Lung (tissue), 12 donors: ENCODE data around the gene MFAP5. TPM values are rescaled to one million over a fixed set of nuclear protein-coding genes. Genes with fewer than 3 reads are reported as not detected.

Experiments
- ATAC-seq: fragments of 200-7000 bp; cut with Tn5 transposase; one replicate; pipeline ENCODE4 v1.9.1; 2020; ENCODE audit warnings: moderate number of reproducible peaks; ENCODE audit not compliant: insufficient read depth, low FRiP score
- DNase-seq, 3 donors: peaks; one replicate each; pipeline ENCODE4 v3.0.0-alpha.2; 2013 to 2017
- H3K27ac ChIP-seq, 2 donors: one replicate each; pipeline ENCODE4 v1.5.1; 2013; ENCODE audit warnings: mild to moderate bottlenecking in 2 of 2, moderate library complexity in 2 of 2, control low read depth in 1 of 2, inconsistent platforms in 1 of 2, low read depth in 1 of 2, low read length in 1 of 2
- H3K27me3 ChIP-seq, 3 donors: one replicate each; pipeline ENCODE4 v1.5.1; 2013; ENCODE audit warnings: low read length in 2 of 3; ENCODE audit not compliant: control insufficient read depth in 3 of 3, insufficient read depth in 3 of 3
- H3K36me3 ChIP-seq, 4 donors: one replicate each; pipeline ENCODE4 v1.5.1; 2013; ENCODE audit warnings: low read length in 4 of 4, mild to moderate bottlenecking in 1 of 4, moderate library complexity in 1 of 4; ENCODE audit not compliant: control insufficient read depth in 4 of 4, insufficient read depth in 4 of 4
- H3K4me1 ChIP-seq, 5 donors: one replicate each; pipeline ENCODE4 v1.5.1; 2013; ENCODE audit warnings: low read length in 5 of 5, mild to moderate bottlenecking in 2 of 5, moderate library complexity in 1 of 5; ENCODE audit not compliant: control insufficient read depth in 5 of 5, insufficient read depth in 5 of 5
- H3K4me3 ChIP-seq: one replicate; pipeline ENCODE4 v1.5.1; 2013; ENCODE audit warnings: mild to moderate bottlenecking, control low read depth, moderate library complexity
- H3K9ac ChIP-seq, 2 donors: one replicate each; pipeline ENCODE4 v1.5.1; 2013; ENCODE audit warnings: low read length in 2 of 2, control low read depth in 1 of 2; ENCODE audit not compliant: insufficient read depth in 1 of 2
- H3K9me3 ChIP-seq, 4 donors: one replicate each; pipeline ENCODE4 v1.5.1; 2013; ENCODE audit warnings: low read length in 3 of 4, mild to moderate bottlenecking in 1 of 4, moderate library complexity in 1 of 4; ENCODE audit not compliant: control insufficient read depth in 4 of 4, insufficient read depth in 3 of 4
- WGBS, 2 donors: extraction: QIAGEN DNeasy Blood & Tissue Kit; methylation state at CpG; one replicate each; pipeline ENCODE4 v1.1.7; 2013; 5-methylcytosine and 5-hydroxymethylcytosine counted together
- polyA plus RNA-seq, 2 donors: library from polyadenylated mRNA; stranded (reverse); fragments of 200-250 nt; gene quantifications; one replicate each; pipeline ENCODE4 v1.2.1, GENCODE V29; 2013
- total RNA-seq, 2 donors: library from RNA; depleted of rRNA in 1 of 2; stranded (reverse); fragments of >200 nt in 1 of 2; gene quantifications; one replicate each; pipeline ENCODE4 v1.2.1, GENCODE V29; 2014 to 2021
- TF ChIP-seq, protein P1 (sequence below): IDR thresholded peaks from 2 replicates; pipeline ENCODE4 v1.5.1; 2012; ENCODE audit warnings: mild to moderate bottlenecking; ENCODE audit errors: control extremely low read depth, extremely low read depth
- donor health status: control.
- donor health status: control.
- donor health status: Bipolar disorder and iron deficiency.
- donor health status: healthy.
- donor health status: DM: yes; HTN: yes; CAD: no.

Gene MFAP5
- total and polyA plus RNA-seq, 4 donors: 1.6 to 10.0 (median 3.5) TPM

DNA sequence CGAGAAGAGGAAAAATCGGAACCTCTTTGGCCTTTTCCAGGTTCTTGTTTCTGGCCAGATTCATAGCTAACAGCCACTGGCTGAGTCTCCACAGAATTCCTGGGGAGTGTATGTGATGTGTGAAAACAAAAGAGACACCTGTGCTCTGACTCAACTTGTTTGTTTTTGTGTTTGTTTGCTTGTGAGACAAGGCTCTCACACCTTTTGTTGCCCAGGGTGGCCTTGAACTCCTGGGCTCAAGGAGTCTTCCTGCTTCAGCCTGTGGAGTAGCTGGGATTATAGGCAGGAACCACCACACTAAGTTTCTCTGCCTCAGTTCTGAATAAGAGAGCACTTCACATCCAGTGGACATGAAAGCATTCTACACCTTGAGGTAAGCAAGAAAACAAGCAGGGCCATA lies 22.7 kb downstream of the MFAP5 start:
- ATAC-seq (no peak), DNase-seq (no peak)
- H3K27me3 ChIP-seq: peaks cover 0 to 4% (median 0%) of the 10 kb centered on the region in 3 donors
- H3K9me3 ChIP-seq: no peaks in the 10 kb centered on the region
- WGBS, 2 donors: 79 to 90% methylated on average over 2 of the region's 2 CpGs
- H3K4me1 ChIP-seq: no peaks in the 10 kb centered on the region
- H3K36me3 ChIP-seq: no peaks in the 10 kb centered on the region
- TF ChIP-seq, protein P1, sequence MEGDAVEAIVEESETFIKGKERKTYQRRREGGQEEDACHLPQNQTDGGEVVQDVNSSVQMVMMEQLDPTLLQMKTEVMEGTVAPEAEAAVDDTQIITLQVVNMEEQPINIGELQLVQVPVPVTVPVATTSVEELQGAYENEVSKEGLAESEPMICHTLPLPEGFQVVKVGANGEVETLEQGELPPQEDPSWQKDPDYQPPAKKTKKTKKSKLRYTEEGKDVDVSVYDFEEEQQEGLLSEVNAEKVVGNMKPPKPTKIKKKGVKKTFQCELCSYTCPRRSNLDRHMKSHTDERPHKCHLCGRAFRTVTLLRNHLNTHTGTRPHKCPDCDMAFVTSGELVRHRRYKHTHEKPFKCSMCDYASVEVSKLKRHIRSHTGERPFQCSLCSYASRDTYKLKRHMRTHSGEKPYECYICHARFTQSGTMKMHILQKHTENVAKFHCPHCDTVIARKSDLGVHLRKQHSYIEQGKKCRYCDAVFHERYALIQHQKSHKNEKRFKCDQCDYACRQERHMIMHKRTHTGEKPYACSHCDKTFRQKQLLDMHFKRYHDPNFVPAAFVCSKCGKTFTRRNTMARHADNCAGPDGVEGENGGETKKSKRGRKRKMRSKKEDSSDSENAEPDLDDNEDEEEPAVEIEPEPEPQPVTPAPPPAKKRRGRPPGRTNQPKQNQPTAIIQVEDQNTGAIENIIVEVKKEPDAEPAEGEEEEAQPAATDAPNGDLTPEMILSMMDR: no peak
- H3K27ac ChIP-seq: no peak overlapping the region
- H3K9ac ChIP-seq: no peak overlapping the region
- no peak overlapping the region for H3K4me3 ChIP-seq

DNA sequence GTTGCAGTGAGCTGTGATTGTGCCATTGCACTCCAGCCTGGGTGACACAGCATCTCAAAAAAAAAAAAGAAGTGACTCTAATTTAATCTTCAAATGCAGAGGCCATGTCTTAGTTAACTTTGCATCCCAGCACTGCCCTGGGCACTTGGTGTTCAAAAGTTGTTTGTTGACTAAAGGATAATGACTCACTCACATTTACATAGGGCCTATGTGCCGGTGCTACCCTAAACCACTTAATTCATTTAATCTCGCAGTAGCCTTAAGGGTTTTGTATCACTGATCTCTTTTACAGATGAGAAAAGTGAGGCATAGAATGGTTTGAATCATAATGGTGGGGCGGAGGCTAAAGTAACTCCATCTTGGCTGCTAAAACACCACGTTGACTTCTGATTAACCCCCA lies 23.7 kb downstream of the MFAP5 start:
- H3K4me1 ChIP-seq: no peaks in the 10 kb centered on the region
- ATAC-seq (no peak), DNase-seq (no peak)
- no peak overlapping the region for H3K9ac ChIP-seq
- H3K4me3 ChIP-seq: no peak overlapping the region
- no peaks in the 10 kb centered on the region for H3K36me3 ChIP-seq
- TF ChIP-seq, protein P1: no peak
- 81 to 86% methylated on average over 4 of the region's 4 CpGs for WGBS, 2 donors
- no peak overlapping the region for H3K27ac ChIP-seq
- H3K27me3 ChIP-seq: peaks cover 0 to 4% (median 0%) of the 10 kb centered on the region in 3 donors
- no peaks in the 10 kb centered on the region for H3K9me3 ChIP-seq

DNA sequence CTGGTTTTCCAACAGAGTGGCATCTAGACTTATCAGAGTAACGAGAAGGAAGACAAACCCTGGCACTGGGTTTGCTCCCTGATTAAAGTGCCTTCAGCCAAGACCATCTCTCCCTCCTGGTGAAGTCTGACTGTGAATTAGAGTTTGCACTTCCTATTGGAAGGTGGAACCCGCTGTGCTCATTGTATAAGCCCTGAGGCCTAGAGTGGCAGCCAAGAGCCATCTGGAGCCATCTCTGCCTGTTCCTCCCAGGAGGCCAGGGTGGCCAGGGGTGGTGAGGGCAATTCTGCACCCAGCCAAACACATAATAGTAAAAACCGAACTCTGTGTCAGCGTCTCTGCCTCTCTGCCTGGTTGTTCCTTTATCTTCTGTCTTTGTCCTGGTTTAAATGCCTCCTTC lies 25.0 kb downstream of the MFAP5 start:
- DNase-seq: no peak
- ATAC-seq: no peak
- Histone ChIP-seq H3K27ac (no peak overlapping the region), H3K9ac (no peak overlapping the region), H3K36me3 (no peaks in the 10 kb centered on the region), H3K4me3 (no peak overlapping the region), H3K9me3 (no peaks in the 10 kb centered on the region), H3K27me3 (peaks cover 0 to 4% (median 0%) of the 10 kb centered on the region in 3 donors), H3K4me1 (no peaks in the 10 kb centered on the region)
- WGBS, 2 donors: 92% methylated on average over 4 of the region's 4 CpGs
- TF ChIP-seq, protein P1: no peak

DNA sequence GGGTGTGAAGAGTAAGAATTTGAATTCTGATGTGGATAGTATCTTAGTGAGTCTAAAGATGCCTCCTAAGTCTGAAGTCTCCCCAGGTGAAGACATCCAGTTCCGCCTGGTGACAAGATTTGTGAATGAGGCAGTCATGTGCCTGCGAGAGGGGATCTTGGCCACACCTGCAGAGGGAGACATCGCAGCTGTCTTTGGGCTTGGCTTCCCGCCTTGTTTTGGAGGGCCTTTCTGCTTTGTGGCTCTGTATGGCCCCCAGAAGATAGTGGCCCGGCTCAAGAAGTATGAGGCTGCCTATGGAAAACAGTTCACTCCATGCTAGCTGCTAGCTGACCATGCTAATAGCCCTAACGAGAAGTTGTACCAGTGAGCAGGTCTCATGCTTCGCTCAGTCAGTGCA lies 25.4 kb downstream of the MFAP5 start:
- ATAC-seq: no peak
- no peaks in the 10 kb centered on the region for H3K36me3 ChIP-seq
- no peak for DNase-seq
- no peak overlapping the region for H3K4me3 ChIP-seq
- no peaks in the 10 kb centered on the region for H3K4me1 ChIP-seq
- H3K27ac ChIP-seq: no peak overlapping the region
- no peaks in the 10 kb centered on the region for H3K9me3 ChIP-seq
- no peak overlapping the region for H3K9ac ChIP-seq
- H3K27me3 ChIP-seq: peaks cover 0 to 4% (median 0%) of the 10 kb centered on the region in 3 donors
- 95 to 96% methylated on average over 7 of the region's 7 CpGs for WGBS, 2 donors
- TF ChIP-seq, protein P1: no peak
